Endothelial cell of umbilical vein (primary cell): ENCODE measurements around the gene NRF1. TPM values are rescaled to one million over a fixed set of nuclear protein-coding genes. Genes with fewer than 3 reads are reported as not detected.
"Not testable (repeated sequence)": the region's sequence is repeated elsewhere in the genome, so short reads cannot be mapped to it uniquely, and the experiment has no call there.

Experiments
- BruUV-seq: library from RNA; stranded (reverse); fragments of 400-500 nt; replicated peaks from 2 replicates; lab custom pipeline; 2021; lab: Mats Ljungman, UMichigan
- CTCF ChIA-PET: fragments of 300-600, 350-600 bp; sonication (Branson Sonifier 250); formaldehyde crosslinking; loops from one replicate; lab custom pipeline; 2021; ENCODE audit warnings: antibody characterized with exemption, inconsistent platforms; lab: Charles Lee
- POLR2A ChIA-PET: fragments of 300-600, 350-600 bp; sonication (Branson Sonifier 250); formaldehyde crosslinking; loops from one replicate; lab custom pipeline; 2021; ENCODE audit warnings: antibody characterized with exemption, inconsistent platforms; lab: Charles Lee
- DNase-seq: peaks from one replicate; pipeline ENCODE4 v3.0.0-alpha.2; 2011; ENCODE audit warnings: low read depth, low spot score
- FAIRE-seq: peaks from 2 replicates; lab custom pipeline; 2011; peaks lifted over from hg19 to GRCh38; lab: Jason Lieb, UNC
- H2AFZ ChIP-seq: 2 replicates; pipeline ENCODE4 v1.6.0; 2012; ENCODE audit warnings: low read depth, low read length, control low read depth, inconsistent platforms
- H3K27ac ChIP-seq: 2 replicates; pipeline ENCODE4 v1.5.1; 2011; ENCODE audit warnings: low read depth, mild to moderate bottlenecking, control low read depth, low read length, moderate library complexity; ENCODE audit not compliant: insufficient read depth
- H3K27me3 ChIP-seq, 2 experiments: 2 replicates each; pipeline versions ENCODE4 v1.6.0 to v1.6.1; 2011; ENCODE audit warnings: low read length in 2 of 2, mixed read lengths in 1 of 2; ENCODE audit not compliant: control insufficient read depth in 2 of 2, insufficient read depth in 2 of 2
- H3K36me3 ChIP-seq, 2 experiments: 2 replicates in 1 of 2; 3 replicates in 1 of 2; pipeline ENCODE4 v1.5.1; 2011; ENCODE audit warnings: low read length in 2 of 2, mild to moderate bottlenecking in 1 of 2, moderate library complexity in 1 of 2; ENCODE audit not compliant: control insufficient read depth in 2 of 2, insufficient read depth in 2 of 2; ENCODE audit errors: extremely low read depth in 1 of 2
- H3K4me1 ChIP-seq: 3 replicates; pipeline ENCODE4 v1.5.1; 2011; ENCODE audit warnings: mild to moderate bottlenecking, low read length; ENCODE audit not compliant: control insufficient read depth, insufficient read depth; ENCODE audit errors: extremely low read depth
- H3K4me2 ChIP-seq: 2 replicates; pipeline ENCODE4 v1.6.1; 2011; ENCODE audit warnings: low read length, control low read depth, mixed read lengths; ENCODE audit not compliant: insufficient read depth
- H3K4me3 ChIP-seq, 3 experiments: fragments of 200-600 bp in 1 of 3; sonication (generic), shearing (Covaris generic) in 1 of 3; replicated peaks in 1 of 3; 2 replicates each; pipeline ENCODE4 v1.5.1; 2011 to 2016; ENCODE audit warnings: control low read depth in 3 of 3, low read length in 3 of 3, mild to moderate bottlenecking in 2 of 3, inconsistent platforms in 1 of 3, low read depth in 1 of 3, moderate library complexity in 1 of 3; ENCODE audit not compliant: insufficient read depth in 1 of 3
- H3K79me2 ChIP-seq: 2 replicates; pipeline ENCODE4 v1.6.0; 2012; ENCODE audit warnings: low read length, inconsistent platforms; ENCODE audit not compliant: control insufficient read depth, insufficient read depth
- H3K9ac ChIP-seq: replicated peaks from 2 replicates; pipeline ENCODE3; 2011; ENCODE audit warnings: low read length, control low read depth; ENCODE audit not compliant: insufficient read depth; ENCODE audit errors: extremely low read depth
- H3K9me1 ChIP-seq: replicated peaks from 3 replicates; pipeline ENCODE4 v1.6.0; 2011; ENCODE audit warnings: mild to moderate bottlenecking, low read length; ENCODE audit not compliant: control insufficient read depth, insufficient read depth; ENCODE audit errors: extremely low read depth
- H3K9me3 ChIP-seq: replicated peaks from 2 replicates; pipeline ENCODE4 v1.5.1; 2012; ENCODE audit warnings: low read length, inconsistent platforms; ENCODE audit not compliant: control insufficient read depth, insufficient read depth
- H4K20me1 ChIP-seq: replicated peaks from 2 replicates; pipeline ENCODE3; 2011; ENCODE audit warnings: mild to moderate bottlenecking, low read length; ENCODE audit not compliant: control insufficient read depth, insufficient read depth; ENCODE audit errors: extremely low read depth
- EZH2 ChIP-seq: IDR thresholded peaks from 2 replicates; pipeline ENCODE4 v1.6.1; 2012; ENCODE audit warnings: borderline replicate concordance, low read depth, mild to moderate bottlenecking, moderate library complexity, low read length, inconsistent platforms; ENCODE audit not compliant: severe bottlenecking
- MAX ChIP-seq: IDR thresholded peaks from 2 replicates; pipeline ENCODE4 v1.6.1; 2011; ENCODE audit not compliant: insufficient read depth, insufficient read length
- MYC ChIP-seq: IDR thresholded peaks from one replicate; pipeline ENCODE4 v1.6.1; 2011; ENCODE audit warnings: mild to moderate bottlenecking, low read depth, low read length
- dilution Hi-C: fragments of 300-500 bp; cut with MboI; formaldehyde crosslinking; loops from one replicate; pipeline ENCODE4 v1.15.0; 2019; ENCODE audit warnings: low sequenced_read_pairs; ENCODE audit not compliant: extremely low pct_ligation_motif_present
- intact Hi-C: fragments of 100-400 bp; cut with micrococcal nuclease; formaldehyde crosslinking; loops from one replicate; pipeline ENCODE4 v1.10.0; 2022
- polyA plus RNA-seq, 4 experiments: library from polyadenylated mRNA; depleted of rRNA in 3 of 4; stranded (reverse) in 3 of 4; unstranded in 1 of 4; fragments of >200 nt; gene quantifications; 2 replicates each; pipeline versions ENCODE4 v1.2.1 to v1.2.3, GENCODE V29; 2011 to 2012; ENCODE audit warnings: missing spikeins in 1 of 4
- total RNA-seq: library from RNA; stranded (reverse); gene quantifications from 2 replicates; pipeline ENCODE4 v1.2.3, GENCODE V29; 2021

NRF1 gene
- total and polyA plus RNA-seq, 2 donors (not counting 3 experiments of a cell fraction or from before 2014, with no cell fraction given) = 14.6 to 20.3 TPM

GRCh38 chr7:129661645-129662182 lies 50.2 kb downstream of the NRF1 start:
- Histone ChIP-seq H3K9ac (no peak overlapping the region), H3K36me3 (peaks cover 7 to 10% of the 10 kb centered on the region in 2 experiments), H4K20me1 (no peaks in the 10 kb centered on the region), H3K9me1 (no peaks in the 10 kb centered on the region), H2AFZ (no peak overlapping the region), H3K4me2 (no peak overlapping the region), H3K4me3 (no peak overlapping the region), H3K27me3 (no peaks in the 10 kb centered on the region), H3K79me2 (peaks cover 2% of the 10 kb centered on the region), H3K27ac (no peak overlapping the region), H3K4me1 (peaks cover 7% of the 10 kb centered on the region), H3K9me3 (peaks cover 2% of the 10 kb centered on the region)
- intact Hi-C loops = no loop called here
- no peak for TF ChIP-seq MYC
- no peak for TF ChIP-seq EZH2
- TF ChIP-seq MAX = no peak
- POLR2A ChIA-PET = no interaction called here
- CTCF ChIA-PET = no interaction called here
- DNase-seq (no peak), FAIRE-seq (no peak)
- BruUV-seq = no TSS peak
- dilution Hi-C loops = no loop called here

GRCh38 chr7:129663240-129663639 lies 51.7 kb downstream of the NRF1 start:
- H3K27me3 ChIP-seq, POLR2A ChIA-PET, BruUV-seq, intact Hi-C loops, H3K4me1 ChIP-seq, H4K20me1 ChIP-seq, H3K9me1 ChIP-seq, dilution Hi-C loops, H3K4me2 ChIP-seq, H3K9ac ChIP-seq, H3K4me3 ChIP-seq, H3K79me2 ChIP-seq, H3K9me3 ChIP-seq, DNase-seq, FAIRE-seq, H3K27ac ChIP-seq, H3K36me3 ChIP-seq, H2AFZ ChIP-seq: not testable (repeated sequence)
- CTCF ChIA-PET = interaction anchor here (2.8 kb wide), 1 partner anchor 161 kb away, joined by 54 read pairs; no protein-coding TSS in a partner anchor
